Tibial artery (tissue), 4 donors: ENCODE measurements around the gene SNN.

Source experiments
- DNase-seq, 2 donors: peaks; one replicate each; pipeline ENCODE4 v3.0.0-alpha.2; 2019
- H3K27ac ChIP-seq, 2 donors: fragments of 200-600 bp; sonication (generic) in 1 of 2; 1 replicate in 1 of 2; 2 replicates in 1 of 2; pipeline ENCODE4 v1.5.1; 2018 to 2019; ENCODE audit warnings: mild to moderate bottlenecking in 1 of 2
- H3K27me3 ChIP-seq, 2 donors: fragments of 200-600 bp; sonication (generic) in 1 of 2; one replicate each; pipeline versions ENCODE4 v1.5.1 to v1.6.0; 2016 to 2019
- H3K36me3 ChIP-seq, 3 donors: fragments of 200-600 bp; sonication (generic) in 2 of 3; one replicate each; pipeline ENCODE4 v1.5.1; 2016 to 2019; ENCODE audit warnings: mild to moderate bottlenecking in 2 of 3
- H3K4me1 ChIP-seq, 4 donors: fragments of 200-600 bp; sonication (generic) in 2 of 4; 1 replicate in 3 of 4; 2 replicates in 1 of 4; pipeline ENCODE4 v1.5.1; 2016 to 2019
- H3K4me3 ChIP-seq, 2 donors: fragments of 200-600 bp; sonication (generic) in 1 of 2; 1 replicate in 1 of 2; 2 replicates in 1 of 2; pipeline ENCODE4 v1.5.1; 2018 to 2019; ENCODE audit warnings: mild to moderate bottlenecking in 2 of 2
- H3K9me3 ChIP-seq, 3 donors: fragments of 200-600 bp; sonication (generic) in 1 of 3; one replicate each; pipeline ENCODE4 v1.5.1; 2016 to 2019
- intact Hi-C: fragments of 100-400 bp; cut with DNase I; formaldehyde crosslinking; loops from one replicate; pipeline ENCODE4 v1.15.0; 2023; ENCODE audit warnings: low total_unique reads
- TF ChIP-seq, protein P1 (sequence below), 2 experiments: fragments of 200-600 bp in 1 of 2; fragments of 450-650 bp in 1 of 2; IDR thresholded peaks; one replicate each; pipeline ENCODE4 v1.5.1; 2017 to 2019; ENCODE audit warnings: antibody characterized with exemption in 2 of 2, mild to moderate bottlenecking in 1 of 2, moderate library complexity in 1 of 2

SNN gene

DNA sequence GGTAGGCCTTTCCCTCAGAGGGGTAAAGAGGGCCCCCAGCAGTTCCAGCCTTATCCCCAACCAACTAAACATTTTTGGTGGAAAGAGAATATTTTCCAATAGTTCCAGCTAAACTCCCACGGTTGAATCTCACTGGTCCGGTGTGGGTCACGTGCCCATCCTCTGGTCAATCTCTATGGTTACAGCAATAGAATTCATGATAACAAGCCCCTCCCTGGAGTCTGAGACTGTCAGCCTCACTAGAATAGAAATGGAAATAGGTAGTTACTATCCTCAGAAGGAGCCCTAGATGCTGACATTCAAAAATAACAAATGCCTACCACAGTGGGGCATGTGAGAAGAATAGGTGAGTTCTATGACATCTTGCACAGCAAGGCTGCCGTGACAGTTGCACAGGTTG lies 44.0 kb upstream of the SNN start:
- intact Hi-C loops = no loop called here
- Histone ChIP-seq H3K9me3 (no peaks in the 10 kb centered on the region), H3K27ac (no peak overlapping the region), H3K4me3 (no peak overlapping the region), H3K4me1 (peaks cover 0 to 15% (median 9%) of the 10 kb centered on the region in 4 donors), H3K27me3 (no peaks in the 10 kb centered on the region), H3K36me3 (no peaks in the 10 kb centered on the region)
- no peak for DNase-seq
- TF ChIP-seq, protein P1, sequence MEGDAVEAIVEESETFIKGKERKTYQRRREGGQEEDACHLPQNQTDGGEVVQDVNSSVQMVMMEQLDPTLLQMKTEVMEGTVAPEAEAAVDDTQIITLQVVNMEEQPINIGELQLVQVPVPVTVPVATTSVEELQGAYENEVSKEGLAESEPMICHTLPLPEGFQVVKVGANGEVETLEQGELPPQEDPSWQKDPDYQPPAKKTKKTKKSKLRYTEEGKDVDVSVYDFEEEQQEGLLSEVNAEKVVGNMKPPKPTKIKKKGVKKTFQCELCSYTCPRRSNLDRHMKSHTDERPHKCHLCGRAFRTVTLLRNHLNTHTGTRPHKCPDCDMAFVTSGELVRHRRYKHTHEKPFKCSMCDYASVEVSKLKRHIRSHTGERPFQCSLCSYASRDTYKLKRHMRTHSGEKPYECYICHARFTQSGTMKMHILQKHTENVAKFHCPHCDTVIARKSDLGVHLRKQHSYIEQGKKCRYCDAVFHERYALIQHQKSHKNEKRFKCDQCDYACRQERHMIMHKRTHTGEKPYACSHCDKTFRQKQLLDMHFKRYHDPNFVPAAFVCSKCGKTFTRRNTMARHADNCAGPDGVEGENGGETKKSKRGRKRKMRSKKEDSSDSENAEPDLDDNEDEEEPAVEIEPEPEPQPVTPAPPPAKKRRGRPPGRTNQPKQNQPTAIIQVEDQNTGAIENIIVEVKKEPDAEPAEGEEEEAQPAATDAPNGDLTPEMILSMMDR (IDR thresholded peaks at IDR 0.05) = no peak

DNA sequence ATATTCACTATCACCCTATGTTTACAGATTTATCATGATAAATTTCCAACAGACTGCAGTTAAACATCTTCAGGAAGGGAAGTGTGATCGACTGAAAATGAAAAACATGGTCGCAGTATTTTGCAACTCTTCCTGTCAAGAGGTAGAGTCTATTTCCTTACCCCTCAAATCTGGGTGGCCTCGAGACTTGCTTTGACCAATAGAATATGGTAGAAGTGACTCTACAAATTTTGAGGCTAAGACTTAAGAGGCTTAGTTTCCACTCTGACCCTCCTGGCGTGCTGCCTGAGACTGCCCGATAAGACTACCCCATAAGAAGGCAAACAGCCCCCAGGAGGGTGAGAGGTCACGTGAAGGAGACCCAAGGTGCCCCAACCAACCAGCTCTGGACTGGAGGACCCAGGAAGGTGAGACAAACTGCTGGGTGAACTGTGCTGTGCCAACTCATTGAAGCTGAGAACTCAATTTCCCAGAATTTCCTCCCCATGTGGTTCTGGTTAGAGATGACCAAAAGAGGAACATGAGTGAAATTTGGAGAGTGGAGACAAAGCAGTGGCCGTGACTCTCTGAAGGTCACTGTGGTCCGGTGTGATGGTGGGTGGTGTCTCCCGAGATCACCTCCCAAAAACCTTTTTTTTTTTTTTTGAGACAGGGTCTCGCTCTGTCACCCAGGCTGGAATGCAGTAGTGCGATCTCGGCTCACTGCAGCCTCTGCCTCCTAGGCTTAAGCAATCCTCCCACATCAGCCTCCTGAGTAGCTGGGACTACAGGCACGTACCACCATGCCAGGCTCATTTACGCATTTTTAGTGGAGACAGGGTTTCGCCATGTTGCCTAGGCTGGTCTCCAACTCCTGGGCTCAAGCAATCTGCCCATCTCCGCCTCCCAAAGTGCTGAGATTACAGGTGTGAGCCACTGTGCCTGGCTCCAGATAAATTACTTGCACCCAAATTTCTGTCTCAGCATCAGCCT lies 43.3 kb upstream of the SNN start:
- no peak overlapping the region for H3K27ac ChIP-seq

DNA sequence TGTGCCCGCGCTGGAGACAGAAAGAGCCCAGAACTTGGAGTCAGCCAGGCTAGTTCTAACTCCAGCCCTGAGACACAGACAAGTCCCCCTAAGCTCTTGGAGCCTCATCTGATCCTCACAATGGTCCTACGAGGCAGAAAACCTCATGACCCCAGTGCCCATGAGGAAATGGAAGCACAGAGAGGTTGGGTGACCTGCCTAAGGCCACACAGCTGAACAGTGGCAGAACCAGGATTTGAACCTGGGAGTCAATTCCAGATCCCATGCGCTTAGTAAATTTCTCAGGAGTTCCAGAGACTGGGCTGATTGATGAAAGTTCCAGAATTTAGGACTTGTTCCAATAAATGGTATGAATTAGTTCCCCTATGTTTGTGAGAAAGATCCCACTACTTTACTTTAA lies 42.5 kb upstream of the SNN start:
- intact Hi-C loops = no loop called here
- H3K27ac ChIP-seq = no peak overlapping the region

More for the DNA sequence above, 43.3 kb upstream of the SNN start:
- intact Hi-C loops = no loop called here
- Histone ChIP-seq H3K36me3 (no peaks in the 10 kb centered on the region), H3K9me3 (no peaks in the 10 kb centered on the region), H3K27me3 (no peaks in the 10 kb centered on the region), H3K4me3 (no peak overlapping the region), H3K4me1 (peaks cover 0 to 15% (median 9%) of the 10 kb centered on the region in 4 donors)
- DNase-seq = no peak
- TF ChIP-seq, protein P1 (IDR thresholded peaks at IDR 0.05) = no peak

DNA sequence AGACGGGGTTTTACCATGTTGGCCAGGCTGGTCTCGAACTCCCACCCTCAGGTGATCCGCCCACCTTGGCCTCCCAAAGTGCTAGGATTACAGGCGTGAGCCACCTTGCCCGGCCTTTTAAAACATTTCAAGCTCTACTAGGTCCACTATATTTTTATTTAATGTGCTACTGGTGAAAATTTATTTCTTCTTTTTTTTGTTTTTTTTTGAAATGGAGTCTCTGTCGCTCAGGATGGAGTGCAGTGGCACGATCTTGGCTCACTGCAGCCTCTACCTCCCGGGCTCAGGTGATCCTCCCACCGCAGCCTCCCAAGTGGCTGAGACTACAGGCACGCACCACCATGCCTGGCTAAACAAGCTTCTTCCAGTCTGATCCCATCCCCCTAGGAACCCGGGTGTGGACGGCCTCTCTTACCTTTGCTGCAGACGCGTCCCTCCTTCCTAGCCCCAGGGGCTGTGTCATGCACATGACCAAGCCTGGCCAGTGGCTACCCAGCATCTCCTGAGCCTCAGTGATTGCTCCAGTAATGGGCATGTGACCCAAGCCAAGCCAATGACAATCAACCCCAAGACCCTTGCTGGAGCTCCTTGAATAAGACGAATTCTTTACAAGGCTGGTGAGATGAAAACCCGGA lies 41.5 kb upstream of the SNN start:
- Histone ChIP-seq H3K27ac (no peak overlapping the region), H3K4me1 (peaks cover 0 to 11% (median 7%) of the 10 kb centered on the region in 4 donors), H3K27me3 (no peaks in the 10 kb centered on the region), H3K4me3 (no peak overlapping the region), H3K9me3 (no peaks in the 10 kb centered on the region), H3K36me3 (no peaks in the 10 kb centered on the region)
- intact Hi-C loops = no loop called here
- TF ChIP-seq, protein P1 (IDR thresholded peaks at IDR 0.05) = no peak
- DNase-seq = no peak

More for the DNA sequence above, 42.5 kb upstream of the SNN start:
- TF ChIP-seq, protein P1 (IDR thresholded peaks at IDR 0.05) = no peak
- Histone ChIP-seq H3K9me3 (no peaks in the 10 kb centered on the region), H3K36me3 (no peaks in the 10 kb centered on the region), H3K27me3 (no peaks in the 10 kb centered on the region), H3K4me1 (peaks cover 0 to 15% (median 9%) of the 10 kb centered on the region in 4 donors), H3K4me3 (no peak overlapping the region)
- no peak for DNase-seq

DNA sequence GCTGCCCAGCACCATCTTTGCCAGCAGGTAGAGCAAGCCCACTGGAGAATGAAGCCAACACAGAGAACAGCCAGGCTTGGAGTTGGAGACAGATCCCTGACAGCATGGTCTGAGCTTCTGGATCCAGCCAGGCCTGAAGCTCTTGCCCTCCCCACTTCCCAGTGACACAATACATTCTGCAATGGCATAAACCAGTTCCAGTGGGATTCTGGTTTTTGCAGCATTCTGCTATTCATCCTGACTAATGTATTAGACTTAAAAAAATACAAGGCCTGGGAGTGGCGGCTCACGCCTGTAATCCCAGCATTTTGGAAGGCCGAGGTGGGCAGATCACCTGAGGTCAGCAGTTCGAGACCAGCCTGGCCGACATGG lies 41.0 kb upstream of the SNN start:
- H3K36me3 ChIP-seq = no peaks in the 10 kb centered on the region
- H3K9me3 ChIP-seq = no peaks in the 10 kb centered on the region
- H3K27ac ChIP-seq = no peak overlapping the region
- H3K4me3 ChIP-seq = no peak overlapping the region
- H3K27me3 ChIP-seq = no peaks in the 10 kb centered on the region
- TF ChIP-seq, protein P1 (IDR thresholded peaks at IDR 0.05) = no peak
- DNase-seq = no peak
- intact Hi-C loops = no loop called here
- H3K4me1 ChIP-seq = peaks cover 0 to 11% (median 7%) of the 10 kb centered on the region in 4 donors
